K562 (cell line): ENCODE results near the gene RNASE2. TPM values are rescaled to one million over a fixed set of nuclear protein-coding genes. Genes with fewer than 3 reads are reported as not detected.

Source experiments
- BACH1 ChIP-seq: fragments of 200-800 bp; sonication (Bioruptor generic); IDR thresholded peaks from 2 replicates; pipeline ENCODE4 v1.6.1; 2016; ENCODE audit warnings: missing genetic modification characterization, missing compliant biosample characterization
- CSDE1 ChIP-seq, 2 experiments: fragments of 450-650 bp; IDR thresholded peaks; 2 replicates each; pipeline ENCODE4 v1.6.1; 2016; ENCODE audit warnings: mild to moderate bottlenecking in 1 of 2
- DNMT1 ChIP-seq: fragments of 450-650 bp; IDR thresholded peaks from 2 replicates; pipeline ENCODE4 v1.6.1; 2016; ENCODE audit warnings: antibody characterized with exemption, mild to moderate bottlenecking
- E2F3 ChIP-seq: fragments of 250-450 bp; sonication (Bioruptor Pico); IDR thresholded peaks from 2 replicates; pipeline ENCODE4 v1.4.0; 2020; ENCODE audit warnings: mild to moderate bottlenecking
- EHMT2 ChIP-seq: fragments of 450-650 bp; IDR thresholded peaks from 2 replicates; pipeline ENCODE4 v1.6.1; 2018; ENCODE audit warnings: antibody characterized with exemption
- GTF2B ChIP-seq: IDR thresholded peaks from 2 replicates; pipeline ENCODE4 v1.6.1; 2011; ENCODE audit not compliant: insufficient read length; ENCODE audit errors: extremely low read depth
- HDAC2 ChIP-seq: fragments of 450-650 bp; IDR thresholded peaks from 2 replicates; pipeline ENCODE4 v1.6.1; 2016; ENCODE audit warnings: mild to moderate bottlenecking
- IRF1 ChIP-seq: sonication (generic); formaldehyde crosslinking; IDR thresholded peaks from 2 replicates; pipeline ENCODE4 v1.8.0; 2022; ENCODE audit warnings: missing genetic modification reagents, mild to moderate bottlenecking, borderline replicate concordance
- KAT2B ChIP-seq: IDR thresholded peaks from one replicate; pipeline ENCODE4 v1.6.1; 2012; ENCODE audit warnings: low read depth, mild to moderate bottlenecking, control low read depth, inconsistent platforms, low read length, moderate library complexity
- SMARCC2 ChIP-seq: fragments of 450-650 bp; IDR thresholded peaks from 2 replicates; pipeline ENCODE4 v1.6.1; 2017; ENCODE audit warnings: antibody characterized with exemption, moderate library complexity, mild to moderate bottlenecking, low read depth
- SP1 ChIP-seq: sonication (generic); formaldehyde crosslinking; IDR thresholded peaks from 2 replicates; pipeline ENCODE4 v1.8.1; 2022; ENCODE audit warnings: mild to moderate bottlenecking, missing genetic modification reagents
- TARDBP ChIP-seq: fragments of 450-650 bp; IDR thresholded peaks from 2 replicates; pipeline ENCODE4 v1.6.1; 2016
- ZNF217 ChIP-seq: sonication (generic); formaldehyde crosslinking; IDR thresholded peaks from 2 replicates; pipeline ENCODE4 v1.8.0; 2022; ENCODE audit warnings: mild to moderate bottlenecking, missing genetic modification reagents
- ZNF785 ChIP-seq: fragments of 250-450 bp; sonication (Bioruptor Pico); IDR thresholded peaks from 2 replicates; pipeline ENCODE4 v1.4.0; 2020; ENCODE audit warnings: mild to moderate bottlenecking
- polyA plus RNA-seq, 8 experiments: library from polyadenylated mRNA; depleted of rRNA in 4 of 8; stranded (reverse) in 5 of 8; unstranded in 3 of 8; fragments of >200 nt; fragmentation: Nextera tagmentation in 2 of 8; fragmentation: Illumina TruSeq in 1 of 8; extraction: Ambion mirVana in 2 of 8; extraction: Trizol in 1 of 8; gene quantifications; 2 replicates each; pipeline versions ENCODE4 v1.2.1 to v1.2.3, GENCODE V29; 2011 to 2014; ENCODE audit warnings: inconsistent platforms in 1 of 8, missing spikeins in 1 of 8
- total RNA-seq, 7 experiments: library from RNA; depleted of rRNA in 6 of 7; stranded (reverse); fragments of >200 nt in 6 of 7; fragmentation: Illumina TruSeq in 2 of 7; extraction: Trizol in 2 of 7; gene quantifications; 2 replicates each; pipeline versions ENCODE4 v1.2.1 to v1.2.3, GENCODE V29; 2011 to 2021; ENCODE audit warnings: low replicate concordance in 1 of 7
- TF ChIP-seq, protein P1 (sequence below), 2 experiments: fragments of 250-450 bp in 1 of 2; fragments of 450-650 bp in 1 of 2; sonication (Bioruptor Pico) in 1 of 2; IDR thresholded peaks; 2 replicates each; pipeline versions ENCODE4 v1.6.1 to v1.8.0; 2016 to 2021; ENCODE audit warnings: mild to moderate bottlenecking in 2 of 2, moderate library complexity in 2 of 2, missing compliant biosample characterization in 1 of 2, missing genetic modification characterization in 1 of 2
- TF ChIP-seq, protein P2 (sequence below): fragments of 250-450 bp; sonication (Bioruptor Pico); IDR thresholded peaks from 2 replicates; pipeline ENCODE4 v1.5.0; 2021; ENCODE audit warnings: mild to moderate bottlenecking, borderline replicate concordance
- TF ChIP-seq, protein P3 (sequence below): fragments of 450-650 bp; formaldehyde crosslinking; IDR thresholded peaks from 2 replicates; pipeline ENCODE4 v1.4.0; 2022; ENCODE audit warnings: missing genetic modification characterization
- TF ChIP-seq, protein P4 (sequence below), 2 experiments: IDR thresholded peaks; 2 replicates each; pipeline ENCODE4 v1.6.1; 2012; ENCODE audit warnings: improper control_type of control experiment in 2 of 2, low read depth in 2 of 2, low read length in 2 of 2, borderline replicate concordance in 1 of 2

The RNASE2 gene
- total and polyA plus RNA-seq, 9 of the 15 experiments (the other 6 are each of a cell fraction or from before 2014, with no cell fraction given) = not detected

DNA sequence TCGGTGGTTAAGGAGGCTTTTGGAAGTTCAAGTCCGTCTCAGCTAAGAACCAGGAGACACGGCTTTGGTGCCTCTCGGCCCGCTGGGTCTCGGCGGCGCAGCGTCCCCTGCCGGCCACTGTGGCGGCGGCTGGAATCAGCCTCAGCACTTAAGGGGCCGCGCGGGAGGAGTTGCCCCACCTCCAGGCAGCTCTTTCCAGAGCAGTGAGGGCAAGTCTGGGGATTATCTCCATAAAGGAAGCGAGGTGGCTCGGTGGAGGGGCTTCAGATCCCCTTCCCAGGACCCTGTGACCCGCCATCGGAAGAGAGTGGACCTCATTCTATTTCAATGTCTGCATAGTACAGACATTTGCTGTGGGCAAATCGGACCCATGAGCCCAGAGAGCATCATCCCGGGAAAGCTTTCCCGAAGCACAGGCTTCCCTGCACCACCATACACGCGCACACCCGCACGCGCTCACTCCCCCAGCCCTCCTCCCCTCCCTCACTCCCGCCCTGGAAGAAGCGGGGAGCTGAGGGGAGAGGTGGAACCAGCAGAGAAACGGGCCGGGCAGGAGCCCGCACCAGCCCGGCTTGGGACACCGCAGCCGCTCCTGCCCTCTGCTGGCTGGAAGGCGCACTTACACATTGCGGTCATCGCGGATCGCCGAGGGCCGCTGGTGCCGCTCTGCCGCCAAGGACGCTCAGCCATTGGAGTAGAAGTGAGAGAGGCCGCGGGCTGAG, 15.9 kb downstream of the RNASE2 start (continued):
- TF ChIP-seq, protein P1, sequence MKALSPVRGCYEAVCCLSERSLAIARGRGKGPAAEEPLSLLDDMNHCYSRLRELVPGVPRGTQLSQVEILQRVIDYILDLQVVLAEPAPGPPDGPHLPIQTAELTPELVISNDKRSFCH (CRISPR knock-in tag; IDR thresholded peaks at IDR 0.05) = no peak
- TF ChIP-seq, protein P1 (tag; IDR thresholded peaks at IDR 0.05) = no peak
- TF ChIP-seq HDAC2 = 0 out of 2 replicates have a peak, but pooled peaks have one; percentile 28
- no peak for TF ChIP-seq ZNF217 (CRISPR knock-in tag)
- no peak for TF ChIP-seq E2F3
- TF ChIP-seq SMARCC2 = no peak
- TF ChIP-seq, protein P2, sequence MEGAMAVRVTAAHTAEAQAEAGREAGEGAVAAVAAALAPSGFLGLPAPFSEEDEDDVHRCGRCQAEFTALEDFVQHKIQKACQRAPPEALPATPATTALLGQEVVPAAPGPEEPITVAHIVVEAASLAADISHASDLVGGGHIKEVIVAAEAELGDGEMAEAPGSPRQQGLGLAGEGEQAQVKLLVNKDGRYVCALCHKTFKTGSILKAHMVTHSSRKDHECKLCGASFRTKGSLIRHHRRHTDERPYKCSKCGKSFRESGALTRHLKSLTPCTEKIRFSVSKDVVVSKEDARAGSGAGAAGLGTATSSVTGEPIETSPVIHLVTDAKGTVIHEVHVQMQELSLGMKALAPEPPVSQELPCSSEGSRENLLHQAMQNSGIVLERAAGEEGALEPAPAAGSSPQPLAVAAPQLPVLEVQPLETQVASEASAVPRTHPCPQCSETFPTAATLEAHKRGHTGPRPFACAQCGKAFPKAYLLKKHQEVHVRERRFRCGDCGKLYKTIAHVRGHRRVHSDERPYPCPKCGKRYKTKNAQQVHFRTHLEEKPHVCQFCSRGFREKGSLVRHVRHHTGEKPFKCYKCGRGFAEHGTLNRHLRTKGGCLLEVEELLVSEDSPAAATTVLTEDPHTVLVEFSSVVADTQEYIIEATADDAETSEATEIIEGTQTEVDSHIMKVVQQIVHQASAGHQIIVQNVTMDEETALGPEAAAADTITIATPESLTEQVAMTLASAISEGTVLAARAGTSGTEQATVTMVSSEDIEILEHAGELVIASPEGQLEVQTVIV = no peak
- TF ChIP-seq, protein P3, sequence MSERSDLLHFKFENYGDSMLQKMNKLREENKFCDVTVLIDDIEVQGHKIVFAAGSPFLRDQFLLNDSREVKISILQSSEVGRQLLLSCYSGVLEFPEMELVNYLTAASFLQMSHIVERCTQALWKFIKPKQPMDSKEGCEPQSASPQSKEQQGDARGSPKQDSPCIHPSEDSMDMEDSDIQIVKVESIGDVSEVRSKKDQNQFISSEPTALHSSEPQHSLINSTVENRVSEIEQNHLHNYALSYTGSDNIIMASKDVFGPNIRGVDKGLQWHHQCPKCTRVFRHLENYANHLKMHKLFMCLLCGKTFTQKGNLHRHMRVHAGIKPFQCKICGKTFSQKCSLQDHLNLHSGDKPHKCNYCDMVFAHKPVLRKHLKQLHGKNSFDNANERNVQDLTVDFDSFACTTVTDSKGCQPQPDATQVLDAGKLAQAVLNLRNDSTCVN (CRISPR knock-in tag) = no peak
- TF ChIP-seq GTF2B = no peak
- TF ChIP-seq EHMT2 = no peak
- TF ChIP-seq CSDE1 (IDR thresholded peaks at IDR 0.05) = no peak
- TF ChIP-seq TARDBP = no peak
- no peak for TF ChIP-seq ZNF785 (CRISPR knock-in tag)
- no peak for TF ChIP-seq DNMT1
- TF ChIP-seq SP1 (CRISPR knock-in tag) = 0 out of 2 replicates have a peak, but pooled peaks have one; percentile 32
- no peak for TF ChIP-seq IRF1
- TF ChIP-seq, protein P4, sequence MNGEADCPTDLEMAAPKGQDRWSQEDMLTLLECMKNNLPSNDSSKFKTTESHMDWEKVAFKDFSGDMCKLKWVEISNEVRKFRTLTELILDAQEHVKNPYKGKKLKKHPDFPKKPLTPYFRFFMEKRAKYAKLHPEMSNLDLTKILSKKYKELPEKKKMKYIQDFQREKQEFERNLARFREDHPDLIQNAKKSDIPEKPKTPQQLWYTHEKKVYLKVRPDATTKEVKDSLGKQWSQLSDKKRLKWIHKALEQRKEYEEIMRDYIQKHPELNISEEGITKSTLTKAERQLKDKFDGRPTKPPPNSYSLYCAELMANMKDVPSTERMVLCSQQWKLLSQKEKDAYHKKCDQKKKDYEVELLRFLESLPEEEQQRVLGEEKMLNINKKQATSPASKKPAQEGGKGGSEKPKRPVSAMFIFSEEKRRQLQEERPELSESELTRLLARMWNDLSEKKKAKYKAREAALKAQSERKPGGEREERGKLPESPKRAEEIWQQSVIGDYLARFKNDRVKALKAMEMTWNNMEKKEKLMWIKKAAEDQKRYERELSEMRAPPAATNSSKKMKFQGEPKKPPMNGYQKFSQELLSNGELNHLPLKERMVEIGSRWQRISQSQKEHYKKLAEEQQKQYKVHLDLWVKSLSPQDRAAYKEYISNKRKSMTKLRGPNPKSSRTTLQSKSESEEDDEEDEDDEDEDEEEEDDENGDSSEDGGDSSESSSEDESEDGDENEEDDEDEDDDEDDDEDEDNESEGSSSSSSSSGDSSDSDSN (IDR thresholded peaks at IDR 0.05; ENCODE audit: borderline replicate concordance in 1 of 2, low read depth in 2 of 2, low read length in 2 of 2) = peak in 1 of 2 experiments; percentile 30; a peak in 2 of 4 replicates
- TF ChIP-seq KAT2B = no peak
- TF ChIP-seq BACH1 (tag) = no peak
